Caco-2 (cell line): ENCODE results near the gene CDC42EP5. TPM values are rescaled to one million over a fixed set of nuclear protein-coding genes. Genes with fewer than 3 reads are reported as not detected.

Experiments used
- BruUV-seq: library from RNA; stranded (reverse); fragments of 400-500 nt; replicated peaks from 2 replicates; lab custom pipeline; 2021; lab: Mats Ljungman, UMichigan
- CTCF ChIA-PET: fragments of 300-600 bp; sonication (Branson Sonifier 250); formaldehyde crosslinking; loops from one replicate; lab custom pipeline; 2022; ENCODE audit warnings: antibody characterized with exemption; lab: Charles Lee
- POLR2A ChIA-PET: fragments of 300-600 bp; sonication (Branson Sonifier 250); formaldehyde crosslinking; loops from one replicate; lab custom pipeline; 2022; ENCODE audit warnings: antibody characterized with exemption; lab: Charles Lee
- DNase-seq, 2 experiments: peaks; one replicate each; pipeline versions ENCODE4 v3.0.0 to v3.0.0-alpha.2; 2020 to 2022
- H3K27me3 ChIP-seq: replicated peaks from 2 replicates; pipeline ENCODE4 v1.6.0; 2011; ENCODE audit warnings: low read length; ENCODE audit not compliant: control insufficient read depth, insufficient read depth
- H3K36me3 ChIP-seq: 2 replicates; pipeline ENCODE4 v1.5.1; 2011; ENCODE audit warnings: low read length; ENCODE audit not compliant: control insufficient read depth, insufficient read depth
- H3K4me1 ChIP-seq: fragments of 250-450 bp; sonication (Bioruptor Pico); 2 replicates; pipeline ENCODE4 v1.5.1; 2020; ENCODE audit warnings: mild to moderate bottlenecking
- H3K4me3 ChIP-seq: 2 replicates; pipeline ENCODE4 v1.5.1; 2011; ENCODE audit warnings: low read depth, mild to moderate bottlenecking, control low read depth, low read length
- H3K9me3 ChIP-seq: fragments of 250-450 bp; sonication (Bioruptor Pico); 2 replicates; pipeline ENCODE4 v1.5.1; 2020; ENCODE audit warnings: mild to moderate bottlenecking, moderate library complexity
- H3K27ac Mint-ChIP-seq: one replicate; pipeline ENCODE4 v1.8.0; 2022; ENCODE audit warnings: mixed read lengths; ENCODE audit not compliant: unreplicated experiment
- H3K27me3 Mint-ChIP-seq: one replicate; pipeline ENCODE4 v1.8.0; 2022; ENCODE audit warnings: mixed read lengths; ENCODE audit not compliant: insufficient read depth, unreplicated experiment
- H3K36me3 Mint-ChIP-seq: one replicate; pipeline ENCODE4 v1.8.0; 2022; ENCODE audit warnings: mild to moderate bottlenecking, mixed read lengths; ENCODE audit not compliant: insufficient read depth, unreplicated experiment
- H3K4me1 Mint-ChIP-seq: one replicate; pipeline ENCODE4 v1.8.0; 2022; ENCODE audit warnings: low read depth, mixed read lengths; ENCODE audit not compliant: unreplicated experiment
- H3K4me3 Mint-ChIP-seq: one replicate; pipeline ENCODE4 v1.8.0; 2022; ENCODE audit warnings: mild to moderate bottlenecking, moderate library complexity, mixed read lengths; ENCODE audit not compliant: unreplicated experiment
- H3K9me3 Mint-ChIP-seq: one replicate; pipeline ENCODE4 v1.8.0; 2022; ENCODE audit warnings: mixed read lengths; ENCODE audit not compliant: unreplicated experiment
- CTCF ChIP-seq, 2 experiments: fragments of 200-600 bp in 1 of 2; IDR thresholded peaks; 1 replicate in 1 of 2; 2 replicates in 1 of 2; pipeline versions ENCODE4 v1.5.1 to v1.8.0; 2011 to 2022; ENCODE audit warnings: antibody characterized with exemption in 1 of 2, control low read depth in 1 of 2, inconsistent platforms in 1 of 2, low read depth in 1 of 2, low read length in 1 of 2, mild to moderate bottlenecking in 1 of 2, moderate library complexity in 1 of 2; ENCODE audit not compliant: insufficient read depth in 1 of 2, severe bottlenecking in 1 of 2, unreplicated experiment in 1 of 2
- intact Hi-C: fragments of 100-400 bp; cut with micrococcal nuclease; formaldehyde crosslinking; loops from one replicate; pipeline ENCODE4 v1.10.0; 2022; ENCODE audit not compliant: unreplicated experiment
- total RNA-seq: library from RNA; stranded (reverse); gene quantifications from 2 replicates; pipeline ENCODE4 v1.2.3, GENCODE V29; 2022

CDC42EP5 gene
- total RNA-seq, 1 experiment from 2014 or later = 8.6 TPM

- Mint-ChIP-seq H3K36me3 (peaks cover 97% of the 10 kb centered on the region), H3K4me3 (no peak overlapping the region), H3K27ac (no peak overlapping the region), H3K9me3 (no peaks in the 10 kb centered on the region), H3K4me1 (peaks cover 12% of the 10 kb centered on the region), H3K27me3 (no peaks in the 10 kb centered on the region)
- intact Hi-C loops = no loop called here
- POLR2A ChIA-PET = no interaction called here
- H3K4me3 ChIP-seq = no peak overlapping the region
- CTCF ChIA-PET = no interaction called here
- no peaks in the 10 kb centered on the region for H3K9me3 ChIP-seq
- BruUV-seq = no TSS peak
- TF ChIP-seq CTCF (IDR thresholded peaks at IDR 0.05; ENCODE audit: insufficient read depth in 1 of 2, low read depth in 1 of 2, low read length in 1 of 2, severe bottlenecking in 1 of 2, unreplicated experiment in 1 of 2) = no peak
- H3K36me3 ChIP-seq = peaks cover 17% of the 10 kb centered on the region
- H3K4me1 ChIP-seq = no peaks in the 10 kb centered on the region
- no peak for DNase-seq
- H3K27me3 ChIP-seq = no peaks in the 10 kb centered on the region
These were observed 16.4 kb downstream of the CDC42EP5 start for GRCh38 chr19:54456423-54457373.

- intact Hi-C loops = no loop called here
- CTCF ChIA-PET = no interaction called here
These were observed 17.2 kb downstream of the CDC42EP5 start for GRCh38 chr19:54455786-54456422.

More at GRCh38 chr19:54455786-54456422, 17.2 kb downstream of the CDC42EP5 start:
- Histone ChIP-seq H3K4me3 (no peak overlapping the region), H3K9me3 (no peaks in the 10 kb centered on the region), H3K36me3 (peaks cover 17% of the 10 kb centered on the region), H3K4me1 (no peaks in the 10 kb centered on the region; the same call in 1 of the 2 replicates), H3K27me3 (no peaks in the 10 kb centered on the region)
- no peak overlapping the region for H3K27ac Mint-ChIP-seq
- peaks cover 97% of the 10 kb centered on the region for H3K36me3 Mint-ChIP-seq
- no peaks in the 10 kb centered on the region for H3K9me3 Mint-ChIP-seq
- BruUV-seq = no TSS peak
- TF ChIP-seq CTCF (IDR thresholded peaks at IDR 0.05; ENCODE audit: insufficient read depth in 1 of 2, low read depth in 1 of 2, low read length in 1 of 2, severe bottlenecking in 1 of 2, unreplicated experiment in 1 of 2) = no peak
- H3K27me3 Mint-ChIP-seq = no peaks in the 10 kb centered on the region
- POLR2A ChIA-PET = no interaction called here
- H3K4me3 Mint-ChIP-seq = no peak overlapping the region
- peaks cover 11% of the 10 kb centered on the region for H3K4me1 Mint-ChIP-seq
- DNase-seq = no peak
